Measurements from ENCODE around the gene DHX38.

- TF ChIP-seq CTCF (IDR thresholded peaks at IDR 0.05) (no peak), EZH2 (IDR thresholded peaks at IDR 0.05) (no peak)
These were observed 44.5 kb downstream of the DHX38 start for GRCh38 chr16:72138064-72138572.

All from neural progenitor cell (in vitro differentiated cells).